GM23338 (cell line): Measurements from ENCODE around the gene CCDC187.

Experiments used
- ZNF114 ChIP-seq: fragments of 250-450 bp; sonication (Bioruptor Pico); IDR thresholded peaks from 2 replicates; pipeline ENCODE4 v1.5.0; 2020; ENCODE audit warnings: mild to moderate bottlenecking, moderate library complexity
- TF ChIP-seq, protein P1 (sequence below), 2 experiments: fragments of 200-600 bp in 1 of 2; sonication (generic) in 1 of 2; conservative IDR thresholded peaks; 2 replicates each; pipeline versions ENCODE4 v1.5.1 to v1.6.1; 2016 to 2017; ENCODE audit warnings: antibody characterized with exemption in 2 of 2, low read depth in 2 of 2, mild to moderate bottlenecking in 2 of 2, moderate library complexity in 1 of 2

DNA sequence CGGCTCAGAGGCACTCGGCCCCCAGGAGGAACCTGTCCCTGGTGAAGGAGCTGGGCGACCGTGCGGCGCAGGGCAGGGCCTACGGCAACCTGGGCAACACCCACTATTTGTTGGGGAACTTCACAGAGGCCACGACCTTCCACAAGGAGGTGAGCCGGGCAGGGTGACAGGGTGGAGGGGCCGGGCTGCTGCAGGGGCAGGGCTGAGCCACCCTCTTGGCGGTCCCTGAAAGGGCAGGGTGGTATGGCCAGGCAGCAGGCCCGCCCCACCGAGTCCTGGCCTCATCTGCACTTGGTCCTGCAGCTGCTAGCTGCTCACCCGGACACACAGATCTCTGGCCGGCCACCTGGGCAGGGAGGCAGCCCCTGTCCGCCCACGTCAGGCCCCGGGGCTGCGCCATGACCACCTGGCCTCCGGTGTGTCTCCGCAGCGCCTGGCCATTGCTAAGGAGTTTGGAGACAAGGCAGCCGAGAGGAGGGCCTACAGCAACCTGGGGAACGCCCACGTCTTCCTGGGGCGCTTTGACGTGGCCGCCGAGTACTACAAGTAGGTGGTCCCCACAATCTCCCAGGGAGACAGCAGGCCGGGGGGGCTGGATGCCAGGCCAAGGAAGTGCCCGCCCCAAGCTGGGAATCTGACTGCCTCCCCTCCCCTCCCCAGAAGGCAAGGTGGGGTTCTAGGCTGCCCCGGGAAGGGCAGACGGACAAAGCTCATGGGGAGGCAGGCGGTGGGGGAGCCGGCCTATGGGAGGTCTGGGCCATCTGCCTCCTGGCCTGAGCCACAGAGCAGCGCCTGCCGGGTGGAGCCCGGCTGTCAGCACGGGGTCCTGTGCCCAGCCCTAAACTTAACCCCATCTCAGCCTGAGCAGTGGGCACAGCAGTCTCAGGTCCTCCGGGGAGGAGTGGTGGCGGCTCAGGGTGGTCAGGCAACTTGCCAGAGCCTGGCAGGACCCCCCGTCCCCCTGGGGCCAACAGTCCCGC lies 33.8 kb upstream of the CCDC187 start:
- TF ChIP-seq ZNF114 = no peak
- TF ChIP-seq, protein P1, sequence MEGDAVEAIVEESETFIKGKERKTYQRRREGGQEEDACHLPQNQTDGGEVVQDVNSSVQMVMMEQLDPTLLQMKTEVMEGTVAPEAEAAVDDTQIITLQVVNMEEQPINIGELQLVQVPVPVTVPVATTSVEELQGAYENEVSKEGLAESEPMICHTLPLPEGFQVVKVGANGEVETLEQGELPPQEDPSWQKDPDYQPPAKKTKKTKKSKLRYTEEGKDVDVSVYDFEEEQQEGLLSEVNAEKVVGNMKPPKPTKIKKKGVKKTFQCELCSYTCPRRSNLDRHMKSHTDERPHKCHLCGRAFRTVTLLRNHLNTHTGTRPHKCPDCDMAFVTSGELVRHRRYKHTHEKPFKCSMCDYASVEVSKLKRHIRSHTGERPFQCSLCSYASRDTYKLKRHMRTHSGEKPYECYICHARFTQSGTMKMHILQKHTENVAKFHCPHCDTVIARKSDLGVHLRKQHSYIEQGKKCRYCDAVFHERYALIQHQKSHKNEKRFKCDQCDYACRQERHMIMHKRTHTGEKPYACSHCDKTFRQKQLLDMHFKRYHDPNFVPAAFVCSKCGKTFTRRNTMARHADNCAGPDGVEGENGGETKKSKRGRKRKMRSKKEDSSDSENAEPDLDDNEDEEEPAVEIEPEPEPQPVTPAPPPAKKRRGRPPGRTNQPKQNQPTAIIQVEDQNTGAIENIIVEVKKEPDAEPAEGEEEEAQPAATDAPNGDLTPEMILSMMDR (conservative IDR thresholded peaks at IDR 0.05; ENCODE audit: low read depth in 2 of 2) = no peak
